ENCODE measurements around the gene STK4. TPM values are rescaled to one million over a fixed set of nuclear protein-coding genes. Genes with fewer than 3 reads are reported as not detected.

Gene STK4
- total and polyA plus RNA-seq, 2 experiments from 2014 or later, result 16.0 to 19.1 TPM

GRCh38 chr20:44970243-44970757, 4.0 kb downstream of the STK4 start:
- Histone ChIP-seq H3K36me3 (peaks cover 12% of the 10 kb centered on the region), H3K27me3 (no peaks in the 10 kb centered on the region), H3K4me1 (ENCODE audit: low read depth) (no peaks in the 10 kb centered on the region), H3K9me3 (ENCODE audit: low read depth) (no peaks in the 10 kb centered on the region), H3K27ac (no peak overlapping the region), H3K4me3 (no peak overlapping the region)
- no peak for TF ChIP-seq CTCF (IDR thresholded peaks at IDR 0.05; ENCODE audit: low read depth, low read length)
- DNase-seq (ENCODE audit: low read depth in 1 of 2, low spot score in 1 of 2), result no peak

- Histone ChIP-seq H3K36me3 (peaks cover 17% of the 10 kb centered on the region), H3K4me1 (ENCODE audit: low read depth) (no peaks in the 10 kb centered on the region), H3K4me3 (no peak overlapping the region), H3K27me3 (no peaks in the 10 kb centered on the region), H3K9me3 (ENCODE audit: low read depth) (no peaks in the 10 kb centered on the region), H3K27ac (no peak overlapping the region)
- DNase-seq (ENCODE audit: low read depth in 1 of 2, low spot score in 1 of 2), result no peak
- TF ChIP-seq CTCF (IDR thresholded peaks at IDR 0.05; ENCODE audit: low read depth, low read length), result no peak
Measured at GRCh38 chr20:44973053-44973452, 6.7 kb downstream of the STK4 start.

- Histone ChIP-seq H3K4me3 (no peak overlapping the region), H3K36me3 (peaks cover 24% of the 10 kb centered on the region), H3K27me3 (no peaks in the 10 kb centered on the region), H3K9me3 (ENCODE audit: low read depth) (no peaks in the 10 kb centered on the region), H3K4me1 (ENCODE audit: low read depth) (no peaks in the 10 kb centered on the region), H3K27ac (no peak overlapping the region)
- TF ChIP-seq CTCF (IDR thresholded peaks at IDR 0.05; ENCODE audit: low read depth, low read length), result no peak
- DNase-seq (ENCODE audit: low read depth in 1 of 2, low spot score in 1 of 2), result no peak
Measured at GRCh38 chr20:44976698-44977097, 10.4 kb downstream of the STK4 start.

- H3K27me3 ChIP-seq, result no peaks in the 10 kb centered on the region
- no peaks in the 10 kb centered on the region for H3K4me1 ChIP-seq (ENCODE audit: low read depth)
- H3K4me3 ChIP-seq, result no peak overlapping the region
- H3K9me3 ChIP-seq (ENCODE audit: low read depth), result no peaks in the 10 kb centered on the region
- H3K27ac ChIP-seq, result no peak overlapping the region
- DNase-seq (ENCODE audit: low read depth in 1 of 2, low spot score in 1 of 2), result peak in 1 of 2 donors; percentile 80
- H3K36me3 ChIP-seq, result peaks cover 15% of the 10 kb centered on the region
- TF ChIP-seq CTCF (IDR thresholded peaks at IDR 0.05; ENCODE audit: low read depth, low read length), result no peak
Measured at GRCh38 chr20:44979090-44979621, 12.8 kb downstream of the STK4 start.

GRCh38 chr20:44981736-44982406, 15.6 kb downstream of the STK4 start:
- Histone ChIP-seq H3K4me1 (ENCODE audit: low read depth) (no peaks in the 10 kb centered on the region), H3K36me3 (peaks cover 11% of the 10 kb centered on the region), H3K9me3 (ENCODE audit: low read depth) (no peaks in the 10 kb centered on the region), H3K4me3 (no peak overlapping the region), H3K27me3 (no peaks in the 10 kb centered on the region), H3K27ac (no peak overlapping the region)
- no peak for DNase-seq (ENCODE audit: low read depth in 1 of 2, low spot score in 1 of 2)
- no peak for TF ChIP-seq CTCF (IDR thresholded peaks at IDR 0.05; ENCODE audit: low read depth, low read length)

Measured in cardiac muscle cell (in vitro differentiated cells and primary cell).